DLD1 (cell line): ENCODE results near the gene EXOSC9.

Experiments
- in situ Hi-C: cut with HindIII; loops from 2 replicates; pipeline ENCODE4 v1.10.0; 2017; ENCODE audit warnings: low sequenced_read_pairs

EXOSC9 gene

DNA sequence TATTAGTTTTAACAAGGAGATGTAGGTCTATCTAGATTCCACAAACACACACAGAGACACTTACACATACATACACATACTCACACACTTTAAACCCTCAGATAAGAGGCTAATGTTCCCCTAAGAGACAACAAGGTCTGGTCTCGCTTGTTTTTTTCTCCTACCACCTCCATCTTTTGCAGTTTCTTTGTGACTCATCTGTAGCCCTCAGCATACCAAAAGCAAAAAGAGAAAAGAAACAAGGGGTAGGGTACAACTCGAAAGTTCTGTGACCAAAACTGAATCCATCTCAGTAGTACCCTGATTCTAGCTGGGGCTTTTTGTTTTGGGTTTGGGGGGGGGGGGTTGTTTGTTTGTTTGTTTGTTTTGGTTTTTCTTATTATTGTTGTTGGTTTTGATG, 12.2 kb upstream of the EXOSC9 start:
- in situ Hi-C loops: no loop called here

- in situ Hi-C loops: no loop called here
Observed at GRCh38 chr4:121789455-121789854, 11.7 kb upstream of the EXOSC9 start.

DNA sequence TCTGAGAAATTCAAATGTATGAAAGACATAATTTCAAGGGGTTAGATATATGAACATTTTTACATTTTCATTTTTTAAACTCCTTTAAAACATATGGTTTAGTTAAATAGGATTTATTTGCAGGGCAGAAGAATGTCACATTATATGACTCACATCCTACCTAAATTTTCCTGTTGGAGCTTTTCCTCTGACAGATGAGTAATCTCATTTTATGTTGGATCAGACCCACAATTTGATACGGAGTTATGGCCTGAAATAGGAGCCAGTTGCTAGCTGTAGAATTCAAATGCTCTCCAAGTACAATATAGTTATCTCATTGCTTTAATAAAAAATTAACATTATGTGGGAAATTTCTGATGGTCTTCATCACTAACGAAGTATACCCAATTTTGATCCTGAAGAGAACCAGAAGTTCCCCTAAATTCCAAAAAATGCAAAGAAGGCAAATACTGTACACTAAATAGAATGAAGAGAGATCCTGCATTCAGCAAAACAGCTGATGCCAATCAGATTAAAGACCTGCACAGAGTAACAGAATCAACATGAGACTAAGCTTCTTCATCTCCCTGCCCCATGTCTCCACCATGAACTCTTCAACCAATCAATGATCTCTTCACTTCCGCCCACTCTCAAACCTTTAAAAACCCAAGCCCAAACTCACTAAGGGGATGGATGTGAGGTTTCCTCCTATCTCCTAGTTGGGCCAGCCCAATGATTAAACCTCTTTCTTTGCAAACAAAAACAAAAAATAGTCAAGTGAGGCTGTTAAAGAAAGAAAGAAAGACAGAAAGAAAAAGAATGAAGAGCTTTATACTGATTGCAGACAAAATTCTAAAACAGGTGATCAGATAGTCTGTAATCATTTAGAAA, 10.9 kb upstream of the EXOSC9 start:
- in situ Hi-C loops: no loop called here

DNA sequence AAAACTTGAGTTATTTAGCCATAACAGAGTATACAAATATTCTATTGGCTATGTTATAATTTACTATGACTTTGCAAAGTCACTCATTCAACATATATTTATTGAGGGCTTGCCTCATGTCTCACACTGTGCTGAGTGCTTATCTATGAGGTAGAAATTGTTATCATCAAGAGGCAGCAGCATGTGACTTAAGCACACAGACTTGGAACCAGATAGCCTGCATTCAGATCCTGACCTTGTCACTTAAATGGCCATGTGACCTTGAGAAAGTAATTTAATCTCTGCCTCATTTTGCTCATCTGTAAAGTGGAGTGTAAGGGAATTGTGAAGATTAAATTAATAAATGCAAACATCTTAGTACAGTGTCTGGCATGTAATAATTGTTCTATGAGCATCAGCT, 10.1 kb upstream of the EXOSC9 start:
- in situ Hi-C loops: no loop called here

- in situ Hi-C loops: no loop called here
Observed at GRCh38 chr4:121791481-121791880, 9.6 kb upstream of the EXOSC9 start.

DNA sequence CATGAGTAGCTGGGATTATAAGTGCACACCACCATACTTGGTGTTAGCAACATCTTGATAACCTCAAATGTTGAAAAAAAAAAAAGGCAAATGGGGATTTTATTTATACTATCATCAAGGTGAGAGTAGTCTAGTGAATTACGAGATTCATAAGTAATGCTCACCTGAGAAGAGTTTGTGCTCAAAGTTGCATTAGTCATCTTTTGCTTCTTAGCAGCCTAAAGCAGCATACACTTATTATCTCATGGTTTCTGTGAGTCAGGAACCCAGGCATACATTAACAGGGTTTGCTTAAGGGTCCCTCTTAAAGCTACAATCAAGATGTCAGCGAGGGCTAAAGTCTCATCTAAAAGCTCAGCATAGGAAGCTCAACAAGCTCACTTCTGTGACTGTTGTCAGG, 8.2 kb upstream of the EXOSC9 start:
- in situ Hi-C loops: no loop called here

- in situ Hi-C loops: no loop called here
Observed at GRCh38 chr4:121794505-121795188, 6.5 kb upstream of the EXOSC9 start.

DNA sequence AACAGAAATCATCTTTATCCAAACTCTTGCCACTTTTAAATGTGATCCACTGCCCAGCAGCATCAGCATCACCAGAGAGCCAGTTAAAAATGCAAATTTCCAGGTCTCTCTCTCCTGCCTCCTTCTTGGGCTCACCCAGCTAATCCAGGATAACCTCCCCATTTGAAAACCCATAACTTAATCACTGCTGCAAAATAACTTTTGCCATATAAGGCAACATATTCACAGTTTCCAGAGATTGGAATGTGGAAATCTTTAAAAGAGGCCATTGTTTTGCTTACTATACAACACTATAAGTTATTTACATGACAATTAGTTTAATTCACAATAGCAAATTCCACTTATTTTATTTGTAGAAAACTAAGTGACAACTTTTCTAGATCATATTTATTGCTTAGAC, 4.8 kb upstream of the EXOSC9 start:
- in situ Hi-C loops: no loop called here

DNA sequence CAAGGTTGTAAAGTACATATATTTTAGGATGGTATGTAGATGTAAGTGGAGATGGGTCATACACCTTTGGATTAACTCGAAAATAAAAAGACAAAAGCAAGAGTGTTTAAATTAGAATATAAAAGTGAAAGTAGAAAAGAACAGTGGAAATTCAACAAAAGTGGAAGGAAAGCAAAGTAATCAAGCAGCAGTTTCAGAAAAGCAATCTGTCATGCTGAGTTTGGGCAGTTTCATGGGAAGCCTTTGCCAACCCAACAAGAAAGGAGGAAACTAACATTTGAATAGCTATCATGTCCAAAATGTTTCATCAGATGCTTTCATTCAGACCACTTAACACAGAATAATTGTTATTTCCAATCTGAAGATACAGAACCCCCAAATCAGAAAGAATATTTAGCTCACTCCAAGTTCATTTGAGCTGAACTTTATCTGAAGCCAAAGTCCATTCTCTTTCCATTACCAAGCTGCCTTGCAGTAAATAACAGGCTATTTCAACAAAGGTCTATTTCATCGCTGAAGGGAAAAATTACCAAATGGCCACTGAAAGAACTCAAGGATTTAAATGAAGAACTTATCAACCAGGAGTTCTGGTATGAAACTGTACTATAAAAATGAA, 1.8 kb upstream of the EXOSC9 start:
- in situ Hi-C loops: no loop called here

DNA sequence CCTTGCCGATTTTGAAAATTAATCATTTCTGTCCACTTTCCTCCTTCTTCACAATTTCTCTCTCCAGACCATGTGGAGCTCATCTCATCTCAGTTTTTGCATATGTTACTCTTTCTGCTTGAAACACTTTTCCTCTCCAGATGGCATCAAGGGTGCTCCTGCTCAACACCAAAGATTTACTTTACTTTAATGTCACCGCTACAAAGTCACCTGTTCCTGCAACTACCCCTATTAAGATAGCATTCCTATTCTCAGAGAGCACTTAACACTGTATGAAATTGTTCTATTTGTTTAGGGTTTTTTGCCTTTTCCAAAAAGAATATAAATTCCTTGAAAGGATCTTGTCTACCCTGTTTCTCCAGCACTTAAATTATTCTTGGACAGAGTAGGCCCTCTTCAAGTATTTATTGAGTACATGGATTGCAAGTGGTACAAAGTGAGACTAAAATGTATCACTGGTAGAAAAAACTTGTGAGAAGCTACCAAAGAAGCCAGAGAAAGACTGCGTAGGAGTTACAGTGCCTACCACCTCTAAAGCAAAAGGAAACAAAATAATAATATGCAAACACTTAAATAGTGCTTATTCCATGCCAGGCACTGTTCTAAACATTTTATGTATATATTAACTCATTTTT, 1.1 kb upstream of the EXOSC9 start:
- in situ Hi-C loops: no loop called here

GRCh38 chr4:121800638-121800960, 524 bp upstream of the EXOSC9 start:
- in situ Hi-C loops: no loop called here

GRCh38 chr4:121801715-121802075, 572 bp downstream of the EXOSC9 start:
- in situ Hi-C loops: no loop called here

DNA sequence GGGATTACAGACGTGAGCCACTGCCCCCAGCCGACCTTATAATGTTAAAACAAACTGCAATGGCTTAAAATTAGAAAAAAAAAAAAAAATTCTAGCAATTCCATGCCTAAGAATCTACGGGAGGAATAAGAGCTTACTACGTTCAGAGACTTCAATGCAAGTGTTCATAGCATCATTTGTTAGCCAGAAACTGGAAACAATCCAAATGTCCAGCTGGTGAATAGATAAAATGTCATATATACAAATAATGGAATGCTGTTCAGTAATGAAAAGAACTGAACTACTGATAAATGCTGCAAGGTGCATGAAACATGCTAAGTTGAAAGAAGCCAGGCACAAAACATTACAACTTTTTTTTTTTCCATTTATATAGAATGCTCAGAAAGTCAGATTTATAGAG, 5.3 kb downstream of the EXOSC9 start:
- in situ Hi-C loops: no loop called here

DNA sequence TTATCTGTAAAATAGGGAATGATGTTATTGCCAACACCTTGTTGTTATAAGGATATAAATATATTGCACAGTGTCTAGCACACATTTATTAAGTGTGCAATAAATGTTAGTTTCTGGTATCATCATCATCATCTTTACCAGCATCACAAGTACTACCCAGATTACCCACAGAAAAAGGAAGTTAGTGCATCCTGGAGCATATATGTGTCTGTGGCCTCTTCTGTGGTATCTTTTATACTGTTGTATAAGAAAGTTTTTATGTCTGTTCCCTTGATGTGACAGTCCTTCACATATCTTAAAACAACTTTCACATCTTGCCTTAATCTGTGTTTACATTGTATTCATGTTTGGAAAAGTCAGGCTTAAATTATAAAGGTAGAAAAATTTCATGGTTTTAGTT, 10.0 kb downstream of the EXOSC9 start:
- in situ Hi-C loops: no loop called here

GRCh38 chr4:121814756-121815155, 13.6 kb downstream of the EXOSC9 start:
- in situ Hi-C loops: no loop called here

DNA sequence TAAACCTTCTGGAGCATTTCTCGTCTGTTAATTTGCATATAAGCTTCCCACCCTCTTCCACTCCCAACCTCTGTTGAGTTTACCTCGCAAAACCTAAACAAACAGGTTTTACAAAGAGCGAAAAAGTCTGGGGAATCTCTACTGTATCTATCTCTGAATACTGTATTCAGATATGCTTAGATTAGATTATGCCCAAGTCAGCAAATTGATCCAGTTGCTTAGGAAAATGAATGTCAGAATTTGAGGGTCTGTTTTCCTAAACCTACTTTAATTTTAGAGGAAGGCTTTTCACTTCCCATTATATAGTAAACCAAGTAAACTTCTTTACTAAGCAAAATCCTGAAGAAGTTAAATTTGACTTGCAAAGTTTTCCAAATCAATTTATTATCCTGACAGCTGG, 15.9 kb downstream of the EXOSC9 start:
- in situ Hi-C loops: no loop called here

GRCh38 chr4:121817701-121818100, 16.6 kb downstream of the EXOSC9 start:
- in situ Hi-C loops: no loop called here

DNA sequence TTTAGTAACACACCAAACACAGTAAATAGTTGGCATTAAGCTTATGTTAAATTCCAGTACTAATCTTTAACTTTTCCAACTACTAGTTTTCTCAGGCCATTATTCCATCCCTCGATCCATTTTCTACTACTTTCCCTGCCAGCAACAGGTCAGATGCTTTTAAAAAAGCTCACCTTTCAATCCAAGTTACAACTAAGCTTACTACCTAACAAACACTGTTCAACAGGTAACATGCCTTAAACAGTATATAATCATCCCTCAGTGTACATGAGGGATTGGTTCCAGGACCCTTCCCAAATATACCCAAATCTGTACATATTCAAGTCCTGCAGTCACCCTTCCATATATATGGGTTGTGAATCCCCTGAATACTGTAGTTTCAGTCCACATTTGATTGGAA, 17.1 kb downstream of the EXOSC9 start:
- in situ Hi-C loops: no loop called here

DNA sequence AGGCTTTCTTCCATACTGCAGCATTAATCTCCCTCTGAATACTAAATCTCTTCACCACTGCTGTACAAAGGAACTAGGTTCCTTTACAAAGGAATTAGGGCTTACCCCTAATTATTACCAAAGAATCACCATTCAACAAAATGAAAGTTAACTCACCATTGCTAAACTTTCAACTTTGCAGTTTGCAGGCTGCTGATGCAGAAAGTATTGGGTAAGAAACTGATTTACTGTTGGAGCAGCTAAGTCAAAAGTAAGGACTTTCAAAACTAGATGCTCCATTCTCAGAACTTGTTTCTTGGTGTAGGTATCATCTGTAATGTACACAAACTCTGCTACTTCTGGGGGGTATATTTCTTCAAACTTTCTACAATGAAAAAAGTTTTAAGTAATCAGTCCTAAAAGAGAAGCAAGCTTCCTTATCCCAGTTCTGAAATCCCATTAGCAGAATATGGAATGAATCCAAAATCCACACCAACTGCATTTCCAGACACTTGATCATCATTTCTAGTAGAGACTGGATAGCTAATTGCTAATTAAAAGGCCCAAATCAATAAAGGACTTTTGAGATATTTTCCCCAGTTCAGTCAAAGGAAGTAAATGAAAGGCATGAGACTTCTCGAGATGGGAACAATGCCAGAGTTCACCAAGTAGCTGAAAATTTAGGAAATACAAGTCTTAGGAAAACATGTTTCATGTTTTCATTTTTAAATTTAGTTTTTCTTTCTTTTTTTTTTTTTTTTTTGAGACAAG, 18.3 kb downstream of the EXOSC9 start:
- in situ Hi-C loops: no loop called here

GRCh38 chr4:121822047-121822446, 20.9 kb downstream of the EXOSC9 start:
- in situ Hi-C loops: no loop called here
